ENCODE measurements around the gene DVL2. TPM values are rescaled to one million over a fixed set of nuclear protein-coding genes. Genes with fewer than 3 reads are reported as not detected.
A peak's percentile ranks its signal among the peaks of the same experiment; 100 is the strongest.

The DVL2 gene
- total and polyA plus RNA-seq, 5 donors = 14.6 to 26.1 (median 20.8) TPM

DNA sequence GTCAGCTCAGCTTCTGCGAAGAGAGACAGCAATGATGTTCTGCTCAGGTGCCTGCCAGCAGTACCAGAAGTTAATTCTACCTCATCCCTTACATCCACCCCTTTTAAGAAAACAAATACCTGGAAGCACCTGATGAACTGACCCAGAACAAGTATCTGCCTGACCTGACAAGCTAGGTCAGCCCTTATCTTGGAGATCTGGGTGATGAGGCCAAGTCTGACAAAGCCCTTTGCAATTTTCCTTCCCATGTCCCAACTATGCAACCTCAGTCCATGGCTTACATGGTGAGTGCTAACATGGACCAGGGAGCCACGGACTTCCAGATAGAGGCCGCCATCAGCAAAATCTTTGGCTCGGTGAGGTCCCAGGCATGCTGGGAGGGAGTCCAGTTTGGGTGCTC lies 10.9 kb downstream of the DVL2 start:
- H3K9me3 ChIP-seq (ENCODE audit: control insufficient read depth, low read length) = no peaks in the 10 kb centered on the region
- intact Hi-C loops (cut with DNase I) = no loop called here
- peaks cover 2% of the 10 kb centered on the region for H3K4me1 ChIP-seq (ENCODE audit: control insufficient read depth, insufficient read depth, low read length)
- no peaks in the 10 kb centered on the region for H3K27me3 ChIP-seq (ENCODE audit: control insufficient read depth, insufficient read depth)
- WGBS = 77% methylated on average over 4 of the region's 4 CpGs
- H3K4me3 ChIP-seq (ENCODE audit: low read length) = no peak overlapping the region
- no peak overlapping the region for H3K27ac ChIP-seq (ENCODE audit: low read length)
- DNase-seq (no peak), ATAC-seq (no peak)

DNA sequence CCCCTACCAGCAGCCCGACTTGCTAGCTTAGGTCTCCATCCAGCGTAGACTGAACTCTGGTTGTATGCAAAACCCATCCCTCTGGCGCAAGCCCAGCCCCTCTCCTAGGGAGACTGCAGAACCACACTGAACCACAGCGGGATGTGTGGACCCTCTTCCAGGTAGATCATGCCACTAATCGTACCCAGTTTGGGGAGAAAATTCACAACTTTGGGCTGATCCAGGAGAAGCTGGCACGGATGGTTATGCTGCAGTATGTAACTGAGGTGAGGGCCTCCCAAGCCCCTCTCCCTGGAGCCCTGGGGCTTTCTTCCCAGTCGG lies 11.4 kb downstream of the DVL2 start:
- WGBS = 76% methylated on average over 7 of the region's 7 CpGs
- Histone ChIP-seq H3K4me3 (ENCODE audit: low read length) (no peak overlapping the region), H3K27me3 (ENCODE audit: control insufficient read depth, insufficient read depth) (no peaks in the 10 kb centered on the region), H3K27ac (ENCODE audit: low read length) (no peak overlapping the region), H3K9me3 (ENCODE audit: control insufficient read depth, low read length) (no peaks in the 10 kb centered on the region), H3K4me1 (ENCODE audit: control insufficient read depth, insufficient read depth, low read length) (peaks cover 2% of the 10 kb centered on the region)
- intact Hi-C loops (cut with DNase I) = no loop called here
- DNase-seq (peak in 1 of 3 donors; percentile 54), ATAC-seq (no peak)

DNA sequence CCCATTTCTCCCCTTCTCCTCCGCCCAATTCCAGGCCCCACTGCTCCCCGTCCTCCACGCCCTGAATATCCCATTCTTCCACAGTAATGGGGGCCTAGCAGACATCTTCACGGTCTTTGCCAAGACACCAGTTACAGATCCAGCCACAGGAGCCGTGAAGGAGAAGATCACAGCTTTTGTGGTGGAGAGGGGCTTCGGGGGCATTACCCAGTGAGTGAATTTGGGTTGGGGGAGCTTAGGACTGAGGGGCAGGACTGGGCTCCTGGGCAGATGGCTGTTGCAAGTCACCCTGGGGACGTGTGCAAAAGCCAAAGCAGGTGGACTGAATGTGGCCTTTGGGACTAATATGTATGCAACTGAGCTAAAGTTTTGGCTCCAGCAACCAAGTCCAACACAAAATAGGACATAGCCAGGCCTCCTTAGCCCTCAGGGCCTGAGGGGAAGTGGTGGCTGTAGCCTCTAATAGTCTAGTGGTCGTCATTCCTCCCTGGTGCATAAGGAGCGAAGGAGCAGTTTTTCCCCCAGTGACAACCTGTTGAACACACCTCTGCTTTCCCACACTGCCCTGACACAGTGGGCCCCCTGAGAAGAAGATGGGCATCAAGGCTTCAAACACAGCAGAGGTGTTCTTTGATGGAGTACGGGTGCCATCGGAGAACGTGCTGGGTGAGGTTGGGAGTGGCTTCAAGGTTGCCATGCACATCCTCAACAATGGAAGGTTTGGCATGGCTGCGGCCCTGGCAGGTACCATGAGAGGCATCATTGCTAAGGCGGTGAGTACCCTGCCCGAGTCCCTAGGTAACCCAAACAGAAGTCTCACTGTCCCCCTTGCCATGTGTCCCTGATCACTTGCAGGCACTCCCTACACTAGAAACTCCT lies 12.0 kb downstream of the DVL2 start:
- ATAC-seq (no peak), DNase-seq (peak in 2 of 3 donors; percentile 7 to 47)
- Histone ChIP-seq H3K9me3 (ENCODE audit: control insufficient read depth, low read length) (no peaks in the 10 kb centered on the region), H3K27ac (ENCODE audit: low read length) (no peak overlapping the region), H3K27me3 (ENCODE audit: control insufficient read depth, insufficient read depth) (no peaks in the 10 kb centered on the region), H3K4me1 (ENCODE audit: control insufficient read depth, insufficient read depth, low read length) (peaks cover 2% of the 10 kb centered on the region), H3K4me3 (ENCODE audit: low read length) (no peak overlapping the region)
- 77% methylated on average over 15 of the region's 15 CpGs for WGBS
- intact Hi-C loops (cut with DNase I) = no loop called here

DNA sequence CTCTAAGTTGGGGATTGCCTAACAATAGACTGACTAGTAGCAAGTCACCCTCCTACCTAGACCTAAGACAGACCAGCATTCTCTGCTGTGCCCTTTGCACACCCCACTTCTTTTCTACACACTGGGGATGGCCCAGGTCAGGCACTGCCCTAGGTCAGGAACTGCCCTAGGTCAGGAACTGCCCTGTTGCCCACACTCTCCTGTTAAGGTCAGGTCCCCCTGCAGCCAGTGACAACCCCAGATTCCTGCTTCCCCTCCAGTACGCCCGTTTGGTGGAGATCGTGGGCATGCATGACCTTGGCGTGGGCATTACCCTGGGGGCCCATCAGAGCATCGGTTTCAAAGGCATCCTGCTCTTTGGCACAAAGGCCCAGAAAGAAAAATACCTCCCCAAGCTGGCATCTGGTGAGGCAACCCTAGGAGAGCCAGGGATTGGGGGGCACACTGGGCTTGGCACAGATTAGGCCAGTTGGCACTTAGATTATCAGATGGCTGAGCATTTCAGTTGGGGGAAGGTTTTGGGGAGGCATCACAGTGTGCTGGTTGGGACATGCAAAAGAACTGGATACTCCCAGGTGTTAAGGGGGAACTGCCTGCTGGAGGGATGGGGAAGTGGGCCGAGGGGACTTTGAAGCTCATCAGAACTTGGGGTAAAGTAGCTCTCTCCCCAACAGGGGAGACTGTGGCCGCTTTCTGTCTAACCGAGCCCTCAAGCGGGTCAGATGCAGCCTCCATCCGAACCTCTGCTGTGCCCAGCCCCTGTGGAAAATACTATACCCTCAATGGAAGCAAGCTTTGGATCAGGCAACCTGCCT lies 12.8 kb downstream of the DVL2 start:
- DNase-seq (peak in 2 of 3 donors; percentile 8 to 53), ATAC-seq (no peak)
- Histone ChIP-seq H3K4me1 (ENCODE audit: control insufficient read depth, insufficient read depth, low read length) (peaks cover 2% of the 10 kb centered on the region), H3K27me3 (ENCODE audit: control insufficient read depth, insufficient read depth) (no peaks in the 10 kb centered on the region), H3K9me3 (ENCODE audit: control insufficient read depth, low read length) (no peaks in the 10 kb centered on the region), H3K27ac (ENCODE audit: low read length) (no peak overlapping the region), H3K4me3 (ENCODE audit: low read length) (no peak overlapping the region)
- intact Hi-C loops (cut with DNase I) = no loop called here
- 72% methylated on average over 10 of the region's 10 CpGs for WGBS

DNA sequence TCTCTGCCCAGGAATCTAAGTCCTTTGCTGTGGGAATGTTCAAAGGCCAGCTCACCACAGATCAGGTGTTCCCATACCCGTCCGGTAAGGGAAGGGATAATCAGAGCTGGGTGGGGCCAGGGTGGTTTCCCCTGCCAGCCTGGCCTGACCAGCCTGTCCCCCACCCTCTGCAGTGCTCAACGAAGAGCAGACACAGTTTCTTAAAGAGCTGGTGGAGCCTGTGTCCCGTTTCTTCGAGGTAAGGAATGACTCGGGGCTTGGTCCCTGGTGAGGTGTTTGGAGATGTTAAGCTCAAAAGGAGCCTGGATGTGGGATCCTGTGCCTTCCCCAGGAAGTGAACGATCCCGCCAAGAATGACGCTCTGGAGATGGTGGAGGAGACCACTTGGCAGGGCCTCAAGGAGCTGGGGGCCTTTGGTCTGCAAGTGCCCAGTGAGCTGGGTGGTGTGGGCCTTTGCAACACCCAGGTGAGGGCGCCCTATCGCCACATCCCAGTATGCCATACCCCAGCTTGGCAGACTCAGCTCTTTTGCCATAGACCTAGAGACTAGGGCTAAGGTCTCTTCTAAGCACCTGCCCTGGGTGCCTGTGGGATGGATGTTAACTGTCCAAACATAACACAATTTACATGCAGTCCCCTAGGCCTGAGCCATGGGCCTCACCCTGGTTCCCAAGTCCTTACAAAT lies 13.6 kb downstream of the DVL2 start:
- H3K27ac ChIP-seq (ENCODE audit: low read length) = peak overlapping the region; percentile 95
- H3K9me3 ChIP-seq (ENCODE audit: control insufficient read depth, low read length) = no peaks in the 10 kb centered on the region
- 30% methylated on average over 11 of the region's 11 CpGs for WGBS
- H3K4me3 ChIP-seq (ENCODE audit: low read length) = peak overlapping the region; percentile 78
- DNase-seq (peak; percentile 56 to 76 (median 72)), ATAC-seq (peak; percentile 0 to 12)
- no peaks in the 10 kb centered on the region for H3K27me3 ChIP-seq (ENCODE audit: control insufficient read depth, insufficient read depth)
- H3K4me1 ChIP-seq (ENCODE audit: control insufficient read depth, insufficient read depth, low read length) = peaks cover 2% of the 10 kb centered on the region
- intact Hi-C loops (cut with DNase I) = no loop called here

DNA sequence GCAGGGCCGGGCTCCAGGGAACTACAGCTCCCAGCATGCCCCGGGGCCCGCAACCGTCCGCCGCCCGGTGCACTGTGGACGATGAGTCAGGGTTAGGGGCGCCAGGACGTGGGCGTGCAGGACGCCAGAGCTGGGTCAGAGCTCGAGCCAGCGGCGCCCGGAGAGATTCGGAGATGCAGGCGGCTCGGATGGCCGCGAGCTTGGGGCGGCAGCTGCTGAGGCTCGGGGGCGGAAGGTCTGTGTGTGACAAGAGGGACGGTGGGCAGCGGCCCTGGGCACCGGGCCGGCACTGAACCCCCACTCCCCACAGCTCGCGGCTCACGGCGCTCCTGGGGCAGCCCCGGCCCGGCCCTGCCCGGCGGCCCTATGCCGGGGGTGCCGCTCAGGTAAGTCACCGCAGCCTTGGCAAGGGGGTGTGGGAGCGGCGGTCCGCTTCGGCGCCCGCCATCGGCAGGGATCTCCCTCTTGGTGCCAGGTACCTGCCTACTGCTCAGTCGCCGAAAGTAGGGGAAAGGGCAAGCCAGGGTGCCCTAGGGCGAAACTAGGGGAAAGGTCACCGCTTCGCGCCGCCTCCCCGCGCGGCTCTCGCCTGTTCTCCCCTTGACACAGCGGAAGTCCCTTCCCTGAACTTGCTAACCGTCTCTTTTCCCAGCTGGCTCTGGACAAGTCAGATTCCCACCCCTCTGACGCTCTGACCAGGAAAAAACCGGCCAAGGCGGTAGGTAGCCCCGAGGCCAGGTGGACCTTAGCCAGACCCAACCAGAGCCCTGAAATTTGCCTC lies 14.3 kb downstream of the DVL2 start, which contains the start of the genes ACADVL and DLG4:
ACADVL (plus strand) TSS at position 127 of the 781 bp plus-strand sequence; CDS start at position 174, 47 bp downstream.
DLG4 (minus strand) TSS at position 25 of the 781 bp plus-strand sequence.
- no peaks in the 10 kb centered on the region for H3K9me3 ChIP-seq (ENCODE audit: control insufficient read depth, low read length)
- peaks cover 2% of the 10 kb centered on the region for H3K4me1 ChIP-seq (ENCODE audit: control insufficient read depth, insufficient read depth, low read length)
- no peaks in the 10 kb centered on the region for H3K27me3 ChIP-seq (ENCODE audit: control insufficient read depth, insufficient read depth)
- H3K27ac ChIP-seq (ENCODE audit: low read length) = peak within 1 kb of the TSS; percentile 95
- H3K4me3 ChIP-seq (ENCODE audit: low read length) = peak within 1 kb of the TSS; percentile 78
- ATAC-seq (peak; percentile 87 to 88), DNase-seq (peak; percentile 97 to 98 (median 97))
- intact Hi-C loops (cut with DNase I) = no loop called here
- under 1% methylated on average over 63 of the region's 63 CpGs for WGBS

DNA sequence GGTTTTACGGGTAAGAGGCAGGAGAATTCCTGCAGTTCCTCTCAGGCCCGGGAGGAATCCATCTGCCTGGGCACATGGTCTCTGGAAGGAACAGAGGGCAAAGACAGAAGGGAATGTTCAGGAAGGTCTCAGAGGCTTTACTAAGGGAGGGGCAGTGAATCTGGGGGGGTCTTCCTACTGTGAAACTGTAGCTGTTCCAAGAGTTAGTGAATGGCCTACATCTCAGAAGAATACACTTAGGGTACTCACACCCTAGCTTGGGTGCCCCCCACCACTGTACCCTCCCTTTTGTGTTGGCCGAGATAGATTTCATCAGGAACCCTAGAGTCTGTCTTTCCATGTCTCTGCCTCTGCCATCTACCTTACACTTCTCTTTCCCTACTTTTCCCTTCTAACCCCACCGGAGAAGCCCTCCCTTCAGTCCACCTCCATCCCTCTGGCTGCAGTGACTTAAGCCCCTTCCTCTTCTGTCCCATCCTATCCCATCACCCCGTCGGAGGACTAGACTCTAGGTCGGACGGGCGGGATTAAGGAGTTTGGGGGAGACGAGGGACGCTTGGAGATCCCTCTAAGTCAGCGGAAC lies 15.0 kb downstream of the DVL2 start:
- ATAC-seq (no peak), DNase-seq (peak in 2 of 3 donors; percentile 6 to 13)
- intact Hi-C loops (cut with DNase I) = no loop called here
- WGBS = 18% methylated on average over 12 of the region's 12 CpGs
- Histone ChIP-seq H3K27me3 (ENCODE audit: control insufficient read depth, insufficient read depth) (no peaks in the 10 kb centered on the region), H3K4me3 (ENCODE audit: low read length) (peak overlapping the region; percentile 78), H3K27ac (ENCODE audit: low read length) (peak overlapping the region; percentile 83), H3K9me3 (ENCODE audit: control insufficient read depth, low read length) (no peaks in the 10 kb centered on the region), H3K4me1 (ENCODE audit: control insufficient read depth, insufficient read depth, low read length) (peaks cover 2% of the 10 kb centered on the region)

DNA sequence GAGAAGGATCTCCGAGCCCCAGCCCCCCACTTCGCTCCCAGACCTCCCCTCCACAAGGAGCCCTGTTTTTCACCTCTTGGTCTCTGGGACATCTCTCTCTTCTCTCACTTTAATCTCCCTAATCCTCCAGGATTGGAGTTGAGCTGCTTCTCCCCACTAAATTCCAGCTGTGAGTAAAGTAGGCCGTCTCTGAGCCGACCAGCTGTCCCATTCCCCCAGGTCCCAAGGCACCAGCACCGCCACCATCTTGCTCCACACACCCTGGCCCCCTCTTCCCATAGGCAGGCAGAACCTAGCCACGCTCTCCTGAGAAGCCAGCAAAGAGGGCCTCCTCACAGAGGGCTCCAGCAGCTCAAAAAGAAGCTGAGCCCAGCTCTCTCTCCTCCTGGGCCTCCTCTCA lies 15.6 kb downstream of the DVL2 start:
- DNase-seq = peak in 2 of 3 donors; percentile 12 to 32
- WGBS = 64% methylated on average over 6 of the region's 6 CpGs
- no peak for ATAC-seq
- H3K9me3 ChIP-seq (ENCODE audit: control insufficient read depth, low read length) = no peaks in the 10 kb centered on the region
- H3K27me3 ChIP-seq (ENCODE audit: control insufficient read depth, insufficient read depth) = no peaks in the 10 kb centered on the region
- intact Hi-C loops (cut with DNase I) = no loop called here
- H3K4me3 ChIP-seq (ENCODE audit: low read length) = no peak overlapping the region
- H3K4me1 ChIP-seq (ENCODE audit: control insufficient read depth, insufficient read depth, low read length) = peaks cover 2% of the 10 kb centered on the region
- no peak overlapping the region for H3K27ac ChIP-seq (ENCODE audit: low read length)

DNA sequence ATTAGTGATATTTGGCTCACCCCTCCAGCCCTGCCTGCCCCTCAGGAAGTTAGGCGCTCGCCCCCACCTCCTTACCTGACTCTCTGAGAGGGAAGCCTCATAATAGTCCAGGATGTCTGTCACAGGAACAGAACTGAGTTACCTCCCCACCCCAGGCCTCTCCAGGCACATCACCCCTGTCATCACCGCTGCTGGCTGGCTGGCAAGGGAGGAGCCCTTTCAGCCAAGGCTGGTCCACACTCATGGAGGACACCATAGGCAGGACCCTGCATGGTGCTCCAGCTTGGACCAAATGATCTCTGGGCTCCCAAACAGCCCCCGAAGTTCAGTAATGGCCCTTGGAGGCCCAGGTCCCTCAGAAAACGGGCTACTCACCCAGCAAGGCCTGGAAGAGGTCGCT lies 16.2 kb downstream of the DVL2 start:
- DNase-seq (peak in 2 of 3 donors; percentile 31 to 59), ATAC-seq (no peak)
- Histone ChIP-seq H3K4me3 (ENCODE audit: low read length) (peak overlapping the region; percentile 61), H3K27me3 (ENCODE audit: control insufficient read depth, insufficient read depth) (no peaks in the 10 kb centered on the region), H3K27ac (ENCODE audit: low read length) (no peak overlapping the region), H3K4me1 (ENCODE audit: control insufficient read depth, insufficient read depth, low read length) (peaks cover 2% of the 10 kb centered on the region), H3K9me3 (ENCODE audit: control insufficient read depth, low read length) (no peaks in the 10 kb centered on the region)
- intact Hi-C loops (cut with DNase I) = no loop called here
- 55% methylated on average over 6 of the region's 6 CpGs for WGBS
